Sigmoid colon (tissue), 4 donors: ENCODE measurements around the gene CALHM1.

ENCODE experiments used
- POLR2A ChIP-seq, 2 donors: fragments of 450-650 bp; IDR thresholded peaks; one replicate each; pipeline ENCODE4 v1.6.1; 2016; ENCODE audit warnings: antibody characterized with exemption in 2 of 2, mild to moderate bottlenecking in 2 of 2, moderate library complexity in 2 of 2
- POLR2AphosphoS5 ChIP-seq, 4 donors: sonication (generic); formaldehyde crosslinking; IDR thresholded peaks; one replicate each; pipeline ENCODE4 v1.6.1; 2017; ENCODE audit warnings: antibody characterized with exemption in 4 of 4

GRCh38 chr10:103481974-103482531 lies 23.4 kb upstream of the CALHM1 start:
- TF ChIP-seq POLR2AphosphoS5 (IDR thresholded peaks at IDR 0.05) (no peak), POLR2A (IDR thresholded peaks at IDR 0.05) (no peak)
